GM18868 (cell line): ENCODE data around the gene KCNJ4.

Source experiments
- ATAC-seq: cut with Tn5 transposase; IDR thresholded peaks from one replicate; pipeline ENCODE4 v1.9.1; 2021; ENCODE audit warnings: mild to moderate bottlenecking, moderate library complexity; ENCODE audit not compliant: unreplicated experiment

The KCNJ4 gene

DNA sequence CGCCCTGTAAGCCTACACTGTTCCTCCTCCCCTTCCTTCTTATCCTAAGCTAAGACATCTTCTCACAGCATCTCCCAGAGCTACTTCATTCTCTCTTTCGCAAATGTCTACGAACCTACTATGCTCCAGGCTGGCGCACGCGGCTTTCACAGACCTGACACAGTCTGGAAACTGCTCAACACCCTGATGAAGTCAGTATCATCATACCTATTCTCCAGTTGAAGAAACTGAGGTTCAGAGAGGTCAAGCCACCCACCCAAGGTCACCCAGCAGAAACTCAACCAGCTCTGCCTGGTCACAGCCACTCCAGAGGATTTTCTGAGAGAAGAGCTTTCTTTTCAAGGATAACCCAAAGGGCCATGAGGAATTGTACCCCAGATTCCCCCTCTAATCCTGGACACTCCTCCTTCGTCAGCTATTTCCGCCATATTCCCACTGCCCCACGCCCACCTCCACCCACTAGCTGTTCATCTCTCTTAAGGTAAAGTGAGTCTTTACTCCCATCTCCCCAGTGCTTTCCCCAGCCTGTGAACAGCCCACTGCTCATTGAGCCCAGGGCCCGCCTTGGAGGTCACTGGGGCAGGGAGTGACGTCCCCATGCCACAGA, 1.8 kb downstream of the KCNJ4 start:
- ATAC-seq = no peak

DNA sequence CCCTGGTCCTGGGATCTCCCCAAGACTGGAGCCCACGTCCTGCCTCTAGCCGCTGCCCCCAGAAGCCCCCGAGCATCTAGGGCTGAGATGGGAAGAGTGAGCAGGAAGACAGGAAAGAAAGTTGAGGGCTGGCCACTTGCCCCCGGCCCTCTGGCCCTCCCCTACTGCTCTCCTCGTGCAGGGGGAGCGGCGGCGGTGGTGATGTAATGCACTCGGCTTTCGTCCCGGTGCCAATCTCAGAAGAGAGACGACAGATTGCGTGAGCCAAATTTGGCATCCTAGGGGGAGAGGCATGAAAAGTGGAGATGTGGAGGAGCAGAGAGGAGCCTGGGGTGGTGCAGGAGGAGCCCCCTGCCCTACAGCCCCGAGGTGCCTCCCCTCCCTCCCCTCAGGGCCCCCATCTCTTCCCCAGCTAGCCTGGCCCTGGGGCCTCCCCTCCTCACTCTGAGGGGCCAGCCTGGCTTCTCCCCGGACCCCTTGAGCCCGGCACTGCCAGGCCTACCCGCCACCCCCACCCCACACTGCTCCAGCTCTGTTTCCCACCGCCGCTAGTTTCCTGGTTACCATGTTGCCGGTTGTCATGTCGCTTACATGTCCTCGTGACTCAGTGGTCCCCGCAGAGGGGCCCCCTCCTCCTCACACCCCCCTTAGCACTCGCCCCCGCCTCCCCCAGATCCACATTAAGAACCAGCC, 2.5 kb downstream of the KCNJ4 start:
- no peak for ATAC-seq

DNA sequence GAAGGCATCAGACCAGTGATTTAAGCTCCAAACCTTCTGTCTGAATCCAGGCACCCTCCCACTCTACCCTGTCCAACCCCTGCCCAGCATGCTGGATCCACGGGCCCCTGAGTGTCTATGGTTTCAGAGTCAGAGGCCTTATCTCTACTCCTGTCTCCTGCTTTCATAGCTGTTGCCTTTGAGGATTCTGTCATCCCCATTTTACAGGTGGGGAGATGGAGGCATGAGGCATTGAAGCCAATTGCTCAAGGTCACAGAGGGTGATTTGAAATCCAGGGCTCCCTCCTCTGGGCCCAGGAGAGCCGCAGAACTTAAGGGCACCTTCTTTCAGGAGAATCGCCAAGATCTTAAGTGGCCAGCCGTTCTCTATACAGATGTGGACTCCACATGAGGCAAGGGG, 3.1 kb downstream of the KCNJ4 start:
- ATAC-seq = no peak

DNA sequence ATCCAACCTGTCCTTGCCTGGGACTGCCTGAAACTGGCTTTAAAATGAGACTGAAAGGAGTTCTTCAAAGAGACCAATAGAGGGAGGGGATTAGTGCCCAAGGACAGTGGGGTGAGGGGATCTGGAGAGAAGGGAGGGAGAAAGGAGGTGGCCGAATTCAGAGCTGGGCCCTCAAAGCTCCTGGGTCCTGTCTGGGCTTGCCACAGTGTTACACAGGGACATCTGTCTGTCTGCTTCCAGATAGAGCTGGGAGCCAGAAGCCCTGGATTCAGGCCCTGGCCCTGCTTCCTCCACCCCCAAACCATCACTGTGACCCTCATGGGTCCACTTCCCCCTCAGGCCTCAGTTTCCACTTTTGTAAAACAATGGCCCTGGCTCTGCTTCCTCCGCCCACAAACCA, 3.6 kb downstream of the KCNJ4 start:
- ATAC-seq = no peak

DNA sequence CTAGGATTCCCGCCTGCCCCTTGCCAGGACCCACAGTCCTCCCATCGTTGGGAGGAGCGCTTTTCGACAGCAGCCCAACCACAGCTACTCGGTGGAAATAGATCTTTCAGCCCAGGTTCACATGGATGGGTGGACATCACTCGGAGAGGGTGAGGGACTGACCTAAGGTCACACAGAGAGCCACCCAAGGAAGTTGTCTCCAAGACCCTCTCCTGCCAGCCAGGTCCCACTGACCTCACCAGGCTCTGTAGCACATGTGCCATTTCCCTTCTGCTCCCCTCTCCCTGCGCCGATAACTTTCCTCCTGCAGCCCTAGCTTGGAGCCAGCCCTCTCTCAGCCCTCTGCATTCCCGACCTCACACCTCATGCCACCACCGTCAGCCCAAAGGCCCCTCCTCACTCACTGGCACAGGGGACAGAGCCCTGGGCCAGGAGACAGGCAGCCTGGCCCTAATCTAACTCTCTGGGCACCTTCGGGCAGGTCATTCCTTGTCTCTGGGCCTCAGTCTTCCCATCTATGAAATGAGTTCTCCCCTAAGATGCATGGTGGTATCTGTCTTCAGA, 4.7 kb downstream of the KCNJ4 start:
- ATAC-seq = no peak

DNA sequence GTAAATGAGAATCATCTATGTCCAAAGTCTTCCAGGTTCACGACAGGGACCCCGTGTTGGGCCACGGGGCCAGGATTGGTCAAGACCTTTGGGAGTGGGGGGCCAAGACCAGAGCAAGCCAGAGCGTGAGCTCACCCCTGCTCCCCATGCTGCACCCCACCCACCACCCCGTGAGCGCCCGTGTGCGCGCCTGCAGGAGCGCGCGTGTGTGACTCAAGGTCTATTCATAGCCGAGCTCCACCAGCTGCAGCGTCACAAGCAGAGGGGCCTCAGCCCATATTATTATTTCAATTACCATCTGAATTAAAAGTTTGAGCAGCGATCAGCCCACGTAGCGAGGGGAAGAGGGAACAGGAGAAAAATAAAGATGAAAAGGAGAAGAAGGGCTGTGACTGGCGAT, 5.2 kb downstream of the KCNJ4 start:
- ATAC-seq = no peak

DNA sequence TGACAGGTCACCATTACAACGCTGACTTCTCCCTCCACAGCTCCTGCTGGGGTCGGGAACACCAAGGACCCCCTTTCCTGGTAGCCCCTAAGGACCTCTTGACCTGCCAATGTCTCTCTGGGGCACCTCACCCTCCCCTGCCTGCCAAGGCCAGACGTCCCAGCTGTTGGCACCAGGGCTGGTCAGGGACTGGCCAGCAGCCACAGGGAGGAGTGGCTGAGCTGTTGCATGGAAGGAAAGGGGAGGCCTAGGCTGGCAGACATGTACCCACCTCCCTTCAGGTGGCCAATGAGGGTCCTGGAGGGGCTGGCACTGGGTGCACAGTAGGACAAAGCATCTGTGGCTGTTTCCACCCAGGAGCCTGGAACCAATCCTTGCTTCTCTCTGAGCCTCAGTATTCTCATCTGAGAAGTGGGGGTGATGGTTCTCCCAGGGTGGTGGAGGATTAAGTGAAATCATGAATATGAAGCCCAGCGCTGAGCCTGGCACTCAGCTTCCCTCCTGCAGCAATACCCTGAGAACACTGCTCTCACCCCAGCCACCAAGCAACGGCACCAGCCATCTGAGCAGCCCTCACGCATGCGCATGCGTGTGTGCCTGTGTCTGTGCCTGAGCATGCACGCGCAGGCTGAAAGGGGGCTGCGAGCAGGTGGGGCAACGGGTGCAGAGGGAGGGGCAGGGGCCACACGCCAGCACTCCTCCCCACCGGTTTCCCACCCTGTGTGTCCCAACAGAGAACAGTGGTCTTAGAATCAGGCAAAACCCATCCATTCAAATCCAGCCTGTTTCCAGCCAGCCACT, 5.9 kb downstream of the KCNJ4 start:
- no peak for ATAC-seq

DNA sequence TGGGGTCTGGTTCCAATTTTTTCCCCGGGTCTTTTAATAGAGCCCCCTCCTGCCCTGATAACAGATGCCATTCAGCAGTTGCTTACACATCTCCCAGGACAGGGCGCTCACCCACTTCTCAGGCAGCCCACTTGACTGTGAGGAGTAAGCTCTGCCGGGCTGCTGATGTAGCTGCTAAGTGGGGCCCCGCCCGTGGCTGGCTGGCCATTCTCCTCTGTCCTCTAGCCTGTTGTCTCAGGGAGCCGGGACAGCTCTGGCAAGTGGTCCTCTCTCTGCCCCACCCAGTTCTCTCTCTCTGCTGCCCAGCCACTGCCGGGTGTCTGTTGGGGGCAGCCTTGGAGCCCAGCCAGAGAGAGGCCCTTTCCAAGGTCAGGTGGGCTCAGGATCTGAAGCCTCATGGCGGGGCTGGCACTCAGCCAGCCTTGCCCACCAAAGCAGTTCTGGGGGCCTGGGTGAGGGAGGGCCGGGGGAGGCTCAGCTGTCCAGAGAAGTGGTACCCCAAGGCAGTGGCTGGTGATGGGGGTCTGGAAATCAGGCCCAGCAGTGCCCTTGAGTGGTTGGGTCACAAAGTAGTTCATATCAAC, 8.9 kb downstream of the KCNJ4 start:
- ATAC-seq = no peak

DNA sequence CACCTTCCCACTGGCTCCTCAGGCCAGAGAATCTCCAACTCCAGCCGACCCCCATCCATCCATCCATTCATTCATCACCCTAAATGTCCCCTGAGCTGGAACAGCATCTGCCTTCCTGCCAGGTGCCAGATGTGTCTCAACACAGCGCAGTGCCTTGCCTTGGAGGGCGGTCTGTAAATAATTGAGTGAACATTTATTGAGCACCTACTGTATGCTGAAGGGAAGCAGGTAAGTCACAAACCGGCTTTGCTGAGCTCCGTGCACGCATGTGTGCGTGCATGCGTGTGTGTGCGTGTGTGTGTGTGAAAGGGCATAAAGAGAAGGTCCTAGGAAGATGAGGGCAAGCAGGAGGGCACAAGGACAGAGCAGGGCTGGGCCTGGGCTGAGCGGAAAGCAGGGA, 10.2 kb downstream of the KCNJ4 start:
- ATAC-seq = no peak

DNA sequence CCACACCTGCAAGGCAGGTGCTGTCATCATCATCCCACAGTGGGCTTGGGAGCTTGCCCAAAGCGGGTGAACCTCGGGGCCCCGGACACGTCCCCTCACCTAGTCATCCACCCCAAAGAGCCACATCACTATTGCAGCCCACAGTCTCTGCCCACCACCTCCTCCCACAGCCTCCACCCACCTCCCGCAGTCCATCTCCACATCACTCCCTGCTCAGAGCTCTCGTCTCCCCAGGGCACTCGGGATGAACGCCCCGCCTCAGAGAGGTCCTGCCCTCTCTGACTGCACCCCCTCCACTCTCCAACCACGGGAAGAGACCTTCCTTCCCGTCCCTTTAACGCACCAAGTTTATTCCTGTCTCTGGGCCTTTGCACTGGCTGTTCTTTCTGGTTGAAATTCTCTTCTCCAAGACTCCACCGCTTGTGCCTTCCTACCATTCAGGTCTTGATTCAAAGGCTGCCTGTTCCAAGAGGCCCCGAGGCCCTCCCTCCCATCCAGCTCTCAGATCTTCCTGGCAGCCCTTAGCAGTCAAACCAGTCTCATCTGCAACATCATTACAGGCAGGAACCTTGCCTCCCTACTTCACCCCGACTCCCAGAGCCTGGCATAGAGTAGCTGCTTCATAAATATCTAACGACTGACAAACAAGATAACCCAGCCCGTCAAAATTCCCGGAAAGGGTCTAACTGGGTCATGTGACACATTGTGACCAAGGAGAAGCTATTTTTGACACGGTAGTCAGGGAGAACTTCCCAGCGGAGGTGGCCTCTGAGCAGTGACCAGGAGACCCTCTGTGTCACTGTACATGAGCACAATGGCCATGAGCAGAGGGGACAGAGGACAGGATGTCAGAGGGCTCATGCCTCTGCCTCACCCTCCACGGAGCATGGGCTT, 11.1 kb downstream of the KCNJ4 start:
- no peak for ATAC-seq

DNA sequence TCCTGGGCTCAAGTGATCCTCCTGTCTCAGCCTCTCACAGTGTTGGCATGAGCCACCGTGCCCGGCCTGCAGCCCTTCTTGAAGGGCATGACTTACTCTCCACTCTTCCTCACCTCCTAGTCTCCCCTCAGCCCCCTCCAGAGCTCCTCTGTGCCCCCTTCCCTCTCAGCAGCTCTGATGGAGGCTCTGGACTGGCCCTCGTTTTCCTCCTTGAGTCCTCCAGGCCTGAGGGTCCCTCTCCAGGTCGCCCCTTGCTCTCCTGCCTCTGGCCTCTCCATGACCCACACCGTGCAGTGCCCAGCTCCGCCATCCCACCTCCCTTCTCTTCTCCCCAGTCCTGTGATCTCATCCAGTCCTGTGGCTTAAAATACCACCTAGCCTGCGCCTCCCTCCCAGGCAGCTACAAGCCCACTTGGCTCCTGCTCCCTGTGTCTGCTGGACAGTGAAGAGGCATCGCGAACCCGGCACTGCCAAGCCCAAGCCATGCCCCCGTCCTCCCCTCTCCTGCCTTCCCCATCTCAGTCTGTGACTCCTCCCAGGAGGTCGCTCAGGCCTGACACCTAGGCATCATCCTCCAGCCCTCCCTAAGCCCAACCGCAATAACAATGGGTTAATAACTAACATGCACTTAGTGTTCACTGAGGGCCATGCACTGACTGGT, 11.9 kb downstream of the KCNJ4 start:
- no peak for ATAC-seq

DNA sequence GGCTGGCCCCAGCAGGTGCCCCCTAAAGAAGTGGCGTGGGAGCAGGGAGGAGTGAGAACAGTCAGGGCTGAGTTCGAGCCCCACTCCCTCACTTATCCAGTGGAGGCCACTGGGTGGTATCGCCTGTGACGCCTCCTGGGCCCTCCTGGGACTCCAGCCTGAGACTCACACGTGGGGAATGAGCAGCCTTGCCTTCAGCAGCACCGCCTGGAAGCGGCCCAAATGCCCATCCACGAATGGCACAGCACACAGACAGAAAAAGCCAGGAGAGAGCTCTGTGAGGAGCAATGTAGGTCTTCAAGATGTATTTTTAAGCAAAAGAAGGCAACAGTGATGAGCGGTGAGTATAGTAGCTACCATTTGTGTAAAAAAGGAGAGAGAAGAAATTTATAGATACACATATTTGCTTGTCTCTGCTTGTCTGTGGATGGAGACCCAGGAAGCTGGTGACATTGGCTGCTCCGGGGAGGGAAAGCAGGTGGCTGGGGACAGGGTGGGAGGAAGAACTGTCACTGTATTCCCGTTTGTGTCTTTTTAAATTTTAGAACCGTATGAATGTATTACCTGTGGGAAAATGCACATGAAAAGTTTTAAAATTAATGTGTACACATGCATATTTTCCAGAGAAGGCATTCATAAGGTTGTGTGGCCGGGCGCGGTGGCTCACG, 13.2 kb downstream of the KCNJ4 start:
- ATAC-seq = no peak

DNA sequence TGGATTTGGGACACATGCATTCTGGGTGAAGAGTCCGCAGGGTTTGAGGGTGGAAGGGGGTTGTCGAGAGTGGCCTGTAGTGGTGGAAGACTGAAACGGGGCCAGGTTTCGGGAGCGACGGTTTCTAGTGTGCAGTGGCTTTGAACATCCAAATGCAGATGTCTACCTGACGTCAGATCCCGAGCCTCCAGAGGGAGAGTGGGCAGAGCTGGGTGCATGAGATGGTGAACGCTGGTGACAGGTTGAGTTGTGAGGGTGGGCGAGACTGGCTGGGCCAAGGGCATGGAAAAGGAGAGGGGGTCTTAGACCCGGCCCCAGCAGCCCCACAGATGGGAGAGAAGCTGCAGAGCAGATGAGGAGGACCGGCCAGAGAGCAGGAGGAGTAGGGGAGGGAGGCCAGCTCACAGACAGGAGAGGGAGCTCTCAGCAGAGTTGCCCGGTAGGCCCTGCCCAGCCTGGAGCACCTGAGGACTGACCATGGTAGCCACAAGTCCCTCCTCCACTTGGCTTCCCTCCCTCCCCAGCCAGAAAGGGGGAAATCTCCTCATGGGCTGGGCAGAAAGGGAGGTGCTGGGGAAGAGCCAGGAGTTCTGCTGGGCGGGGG, 14.2 kb downstream of the KCNJ4 start:
- ATAC-seq = no peak

DNA sequence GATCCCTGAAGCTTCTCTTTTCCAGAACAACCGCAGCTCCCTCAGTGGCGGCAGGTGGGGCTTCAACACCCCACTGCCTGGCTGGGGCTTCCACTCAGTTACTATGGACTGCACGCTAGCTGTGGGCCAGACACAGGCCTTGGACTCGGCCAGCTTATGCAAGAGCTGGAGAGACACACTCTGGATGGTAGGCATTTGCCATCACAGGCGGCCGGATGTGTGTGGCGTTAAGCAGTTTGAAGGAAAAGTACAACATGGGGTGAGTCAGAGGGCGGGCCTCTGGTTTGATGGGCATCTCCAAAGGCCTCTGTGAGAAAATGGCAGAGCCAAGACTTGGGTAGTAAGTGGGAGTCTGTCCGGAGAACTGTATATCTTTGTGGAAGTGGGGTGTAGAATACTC, 17.6 kb downstream of the KCNJ4 start:
- no peak for ATAC-seq

DNA sequence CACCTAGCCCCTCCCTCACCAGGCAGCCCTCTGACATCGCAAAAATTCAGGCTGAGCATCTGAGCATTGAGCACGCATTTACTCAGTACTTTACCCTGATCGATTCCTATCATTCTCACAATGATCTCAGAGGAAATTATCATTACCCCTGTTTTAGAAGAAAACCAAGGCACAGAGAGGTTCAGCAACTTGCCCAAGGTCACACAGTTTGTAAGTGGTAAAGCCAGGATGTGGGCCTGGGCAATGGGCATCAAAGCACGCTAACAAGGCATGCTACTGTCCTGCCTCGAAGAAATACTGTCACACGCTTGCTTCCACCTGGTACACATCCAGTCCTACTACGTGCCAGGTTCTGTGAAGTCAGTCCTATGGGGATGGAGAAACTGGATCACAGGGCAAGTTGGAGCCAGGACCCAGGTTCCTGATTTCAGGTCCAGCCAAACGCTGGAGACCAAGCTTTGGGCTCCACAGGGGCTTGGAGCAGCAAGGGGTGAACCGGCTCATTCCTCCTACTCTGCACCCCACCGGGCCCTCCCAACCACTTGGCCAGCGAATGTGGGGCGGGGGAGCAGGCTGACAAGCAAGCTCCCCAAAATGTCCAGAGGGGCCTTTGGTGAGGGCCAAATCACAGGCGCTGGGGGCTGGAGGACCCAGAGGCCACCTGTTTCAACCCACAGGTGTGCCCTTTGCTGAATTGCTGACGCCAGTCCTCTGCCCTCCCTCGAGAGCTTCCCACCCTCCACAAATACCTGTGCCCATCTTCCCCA, 18.2 kb downstream of the KCNJ4 start:
- no peak for ATAC-seq

DNA sequence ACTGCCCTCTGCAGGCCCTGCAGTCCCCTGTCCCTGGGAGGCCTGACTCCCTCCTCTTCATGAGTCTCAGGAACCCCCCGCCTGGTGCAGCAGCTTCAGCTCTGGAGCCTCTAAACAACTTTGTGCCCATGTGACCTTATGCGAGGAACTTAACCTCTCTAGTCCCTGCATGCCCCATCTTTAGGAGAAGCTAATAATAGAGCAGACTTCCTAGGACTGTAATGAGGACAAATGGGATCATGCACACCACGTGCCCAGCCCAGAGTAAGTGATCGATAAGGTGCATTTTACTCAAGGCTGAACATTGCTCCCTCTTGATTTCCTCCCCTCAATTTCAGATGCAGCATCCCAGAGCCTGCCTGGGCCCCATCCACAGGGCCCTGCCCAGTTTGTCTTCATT, 19.0 kb downstream of the KCNJ4 start:
- no peak for ATAC-seq

DNA sequence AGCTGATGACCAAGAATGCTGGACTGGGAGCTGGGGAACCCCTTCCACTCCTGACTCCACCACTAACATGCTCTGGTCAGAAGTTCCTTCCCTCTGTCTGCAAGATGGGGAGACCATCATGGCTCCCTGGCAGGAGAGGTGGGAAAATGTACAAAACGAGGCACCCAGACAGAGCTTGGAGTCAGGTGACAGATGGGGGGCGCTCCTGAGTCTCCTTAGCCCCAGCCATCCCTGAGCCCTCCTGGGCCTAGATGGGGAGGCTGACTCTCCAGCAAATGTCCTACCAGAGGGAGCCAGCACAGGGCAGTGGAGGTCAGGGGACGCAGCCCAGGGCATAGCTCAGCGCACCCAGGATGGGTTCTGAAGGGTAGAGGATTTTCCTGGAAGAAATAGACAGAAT, 20.0 kb downstream of the KCNJ4 start:
- ATAC-seq = no peak

DNA sequence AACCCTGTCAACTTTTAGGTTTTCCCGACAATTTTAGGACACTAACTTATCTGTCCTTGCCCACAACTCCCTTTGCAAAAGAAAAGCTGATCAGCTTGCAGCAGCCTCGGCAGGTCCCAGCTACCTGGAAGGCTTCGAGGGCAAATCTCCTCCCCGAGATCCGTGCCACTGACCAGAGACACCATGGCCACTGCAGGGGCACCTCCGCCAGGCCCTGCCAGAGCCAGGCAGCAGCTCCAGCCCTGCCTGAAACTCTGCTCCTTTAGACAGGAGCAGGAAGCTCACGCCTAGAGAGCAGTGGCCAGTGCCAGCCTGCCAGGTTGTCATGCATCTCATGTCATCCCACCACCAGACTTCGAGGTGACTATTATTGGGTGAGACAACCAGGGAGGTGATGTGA, 21.1 kb downstream of the KCNJ4 start:
- ATAC-seq = no peak
